IMR-90 (cell line): ENCODE data around the gene GPC5. TPM values are rescaled to one million over a fixed set of nuclear protein-coding genes. Genes with fewer than 3 reads are reported as not detected.

Source experiments
- ATAC-seq: fragments of 200-7000 bp; cut with Tn5 transposase; 2 replicates; pipeline ENCODE4 v1.9.1; 2020; ENCODE audit warnings: low read depth, mild to moderate bottlenecking, moderate library complexity
- BruUV-seq: library from RNA; stranded (reverse); fragments of 400-500 nt; replicated peaks from 2 replicates; lab custom pipeline; 2021; lab: Mats Ljungman, UMichigan
- CTCF ChIA-PET: fragments of 300-600 bp; formaldehyde crosslinking; extraction: SDS; loops from one replicate; lab custom pipeline; 2021; ENCODE audit warnings: antibody characterized with exemption; lab: Yijun Ruan, JAX
- POLR2A ChIA-PET: fragments of 300-600 bp; sonication (Branson Sonifier 250); formaldehyde crosslinking; loops from one replicate; lab custom pipeline; 2022; ENCODE audit warnings: antibody characterized with exemption; ENCODE audit not compliant: unreplicated experiment; lab: Charles Lee
- DNase-seq: peaks from one replicate; pipeline ENCODE4 v3.0.0; 2013
- H2AFZ ChIP-seq: replicated peaks from 2 replicates; pipeline ENCODE3; 2013; ENCODE audit warnings: low read length, mild to moderate bottlenecking; ENCODE audit not compliant: poor library complexity
- H2AK5ac ChIP-seq: 2 replicates; pipeline ENCODE4 v1.6.1; 2013; ENCODE audit warnings: low read depth, low read length, inconsistent platforms
- H2AK9ac ChIP-seq: replicated peaks from 2 replicates; pipeline ENCODE3; 2013; ENCODE audit warnings: mild to moderate bottlenecking, low read depth, low read length, moderate library complexity; ENCODE audit not compliant: poor library complexity
- H2BK120ac ChIP-seq: 2 replicates; pipeline ENCODE4 v1.6.1; 2013; ENCODE audit warnings: low read depth, low read length, inconsistent platforms
- H2BK15ac ChIP-seq: 3 replicates; pipeline ENCODE4 v1.6.1; 2013; ENCODE audit warnings: low read depth, low read length, inconsistent platforms
- H2BK20ac ChIP-seq: 2 replicates; pipeline ENCODE4 v1.6.1; 2013; ENCODE audit warnings: low read depth, mild to moderate bottlenecking, inconsistent platforms, low read length, moderate library complexity
- H2BK5ac ChIP-seq: 2 replicates; pipeline ENCODE4 v1.6.1; 2013; ENCODE audit warnings: mild to moderate bottlenecking, low read depth, low read length, inconsistent platforms; ENCODE audit not compliant: poor library complexity, severe bottlenecking
- H3K14ac ChIP-seq: replicated peaks from 2 replicates; pipeline ENCODE4 v1.6.1; 2013; ENCODE audit warnings: low read depth, low read length, inconsistent platforms
- H3K18ac ChIP-seq: 2 replicates; pipeline ENCODE4 v1.6.1; 2013; ENCODE audit warnings: low read depth, low read length, control low read depth
- H3K23ac ChIP-seq: 2 replicates; pipeline ENCODE4 v1.6.1; 2013; ENCODE audit warnings: low read depth, low read length, inconsistent platforms
- H3K27ac ChIP-seq: 2 replicates; pipeline ENCODE4 v1.5.1; 2013; ENCODE audit warnings: mild to moderate bottlenecking, control low read depth, low read length; ENCODE audit not compliant: insufficient read depth
- H3K27me3 ChIP-seq: 2 replicates; pipeline ENCODE4 v1.6.1; 2013; ENCODE audit warnings: low read length; ENCODE audit not compliant: control insufficient read depth, insufficient read depth
- H3K36me3 ChIP-seq: 2 replicates; pipeline ENCODE4 v1.6.1; 2013; ENCODE audit warnings: low read length, mixed read lengths; ENCODE audit not compliant: control insufficient read depth, insufficient read depth
- H3K4ac ChIP-seq: 2 replicates; pipeline ENCODE4 v1.6.1; 2013; ENCODE audit warnings: low read depth, low read length, inconsistent platforms
- H3K4me1 ChIP-seq: 2 replicates; pipeline ENCODE4 v1.6.1; 2013; ENCODE audit warnings: low read length, mixed read lengths; ENCODE audit not compliant: control insufficient read depth, insufficient read depth
- H3K4me2 ChIP-seq: 2 replicates; pipeline ENCODE4 v1.6.1; 2013; ENCODE audit warnings: low read depth, mild to moderate bottlenecking, control low read depth, low read length, moderate library complexity
- H3K4me3 ChIP-seq: 2 replicates; pipeline ENCODE4 v1.5.1; 2013; ENCODE audit warnings: low read depth, mild to moderate bottlenecking, control low read depth, low read length, moderate library complexity; ENCODE audit not compliant: insufficient read depth
- H3K56ac ChIP-seq: 2 replicates; pipeline ENCODE4 v1.6.1; 2013; ENCODE audit warnings: low read length, inconsistent platforms; ENCODE audit not compliant: insufficient read depth; ENCODE audit errors: extremely low read depth
- H3K79me1 ChIP-seq, 2 experiments: 2 replicates each; pipeline ENCODE4 v1.6.1; 2013; ENCODE audit warnings: low read length in 2 of 2, inconsistent platforms in 1 of 2, low read depth in 1 of 2
- H3K9ac ChIP-seq: 2 replicates; pipeline ENCODE4 v1.6.1; 2013; ENCODE audit warnings: low read depth, low read length, control low read depth
- H3K9me1 ChIP-seq: 2 replicates; pipeline ENCODE4 v1.6.1; 2013; ENCODE audit warnings: low read length, inconsistent platforms; ENCODE audit not compliant: insufficient read depth
- H3K9me3 ChIP-seq: 2 replicates; pipeline ENCODE4 v1.6.1; 2013; ENCODE audit warnings: low read length; ENCODE audit not compliant: control insufficient read depth, insufficient read depth
- H4K20me1 ChIP-seq: 2 replicates; pipeline ENCODE4 v1.6.1; 2013; ENCODE audit warnings: low read length, inconsistent platforms; ENCODE audit not compliant: insufficient read depth
- H4K5ac ChIP-seq: 2 replicates; pipeline ENCODE4 v1.6.1; 2013; ENCODE audit warnings: mild to moderate bottlenecking, low read depth, low read length, control low read depth
- H4K8ac ChIP-seq, 2 experiments: 2 replicates each; pipeline ENCODE4 v1.6.1; 2013; ENCODE audit warnings: low read depth in 2 of 2, low read length in 2 of 2, control low read depth in 1 of 2, inconsistent platforms in 1 of 2
- H4K91ac ChIP-seq: 2 replicates; pipeline ENCODE4 v1.6.1; 2013; ENCODE audit warnings: low read depth, low read length, inconsistent platforms; ENCODE audit not compliant: insufficient read depth
- BHLHE40 ChIP-seq: fragments of 150-350 bp; IDR thresholded peaks from 2 replicates; pipeline ENCODE4 v1.6.1; 2016; ENCODE audit warnings: mild to moderate bottlenecking, low read depth, low read length
- CHD1 ChIP-seq: IDR thresholded peaks from 2 replicates; pipeline ENCODE4 v1.6.1; 2012; ENCODE audit warnings: low read depth, low read length, improper control_type of control experiment
- CTCF ChIP-seq: conservative IDR thresholded peaks from 2 replicates; pipeline ENCODE4 v1.5.1; 2012; ENCODE audit warnings: mild to moderate bottlenecking, low read depth, low read length, improper control_type of control experiment
- ELK1 ChIP-seq: fragments of 150-350 bp; IDR thresholded peaks from 2 replicates; pipeline ENCODE4 v1.6.1; 2016; ENCODE audit warnings: low read depth, mild to moderate bottlenecking, low read length, moderate library complexity, borderline replicate concordance
- RAD21 ChIP-seq: IDR thresholded peaks from 2 replicates; pipeline ENCODE4 v1.6.1; 2012; ENCODE audit warnings: low read length, improper control_type of control experiment
- USF2 ChIP-seq: fragments of 150-350 bp; IDR thresholded peaks from 2 replicates; pipeline ENCODE4 v1.6.1; 2017; ENCODE audit warnings: mild to moderate bottlenecking, antibody characterized with exemption, low read length, low read depth
- WGBS, 2 experiments: methylation state at CpG; one replicate each; pipeline versions ENCODE4 v1.1.5 to v1.1.7; 2013; ENCODE audit warnings: missing lambda C conversion rate in 2 of 2; ENCODE audit not compliant: insufficient read length in 1 of 2; ENCODE audit errors: extremely low coverage in 2 of 2; 5-methylcytosine and 5-hydroxymethylcytosine counted together
- dilution Hi-C: fragments of 300-500 bp; cut with HindIII; formaldehyde crosslinking; loops from one replicate; pipeline ENCODE4 v1.14.3; 2018; ENCODE audit warnings: low sequenced_read_pairs; ENCODE audit not compliant: unreplicated experiment
- in situ Hi-C: fragments of 300-500 bp; cut with MboI; formaldehyde crosslinking; loops from 3 replicates; pipeline ENCODE4 v1.14.3; 2019; ENCODE audit warnings: low sequenced_read_pairs, inconsistent platforms, mixed read lengths
- intact Hi-C: fragments of 100-400 bp; cut with micrococcal nuclease; formaldehyde crosslinking; loops from 2 replicates; pipeline ENCODE4 v1.10.0; 2022
- polyA plus RNA-seq, 3 experiments: library from polyadenylated mRNA; depleted of rRNA; stranded (reverse); fragments of >200 nt; gene quantifications; 2 replicates each; pipeline ENCODE4 v1.2.3, GENCODE V29; 2012; ENCODE audit warnings: low replicate concordance in 1 of 3
- total RNA-seq: library from RNA; depleted of rRNA; stranded (reverse); fragments of >200 nt; gene quantifications from 2 replicates; pipeline ENCODE4 v1.2.3, GENCODE V29; 2012

The GPC5 gene
- total and polyA plus RNA-seq, 2 of the 4 experiments (the other 2 are of a cell fraction), result 0.94 to 1.8 TPM

GRCh38 chr13:92572190-92572589 is 1173.8 kb downstream of the GPC5 start:
- Histone ChIP-seq H3K18ac (no peak overlapping the region), H3K56ac (no peak overlapping the region), H3K79me1 (no peaks in the 10 kb centered on the region), H3K27ac (no peak overlapping the region), H2AK9ac (no peak overlapping the region), H3K14ac (no peak overlapping the region), H3K9ac (no peak overlapping the region), H2BK5ac (no peak overlapping the region), H2BK120ac (no peak overlapping the region), H3K4me3 (no peak overlapping the region), H3K4ac (no peak overlapping the region), H3K36me3 (no peaks in the 10 kb centered on the region), H3K27me3 (no peaks in the 10 kb centered on the region), H4K20me1 (no peaks in the 10 kb centered on the region), H2BK20ac (no peak overlapping the region), H3K9me1 (no peaks in the 10 kb centered on the region), H3K4me1 (no peaks in the 10 kb centered on the region), H2AK5ac (no peak overlapping the region), H3K9me3 (no peaks in the 10 kb centered on the region), H2BK15ac (no peak overlapping the region), H3K23ac (no peak overlapping the region), H3K4me2 (no peak overlapping the region), H4K8ac (no peak overlapping the region), H2AFZ (no peak overlapping the region), H4K5ac (no peak overlapping the region), H4K91ac (no peak overlapping the region)
- no TSS peak for BruUV-seq
- in situ Hi-C loops, result no loop called here
- DNase-seq (no peak), ATAC-seq (no peak)
- CTCF ChIA-PET, result interaction anchor here (0.6 kb wide), 1 partner anchor 1180 kb away, joined by 4 read pairs; no protein-coding TSS in a partner anchor
- no peak for TF ChIP-seq RAD21
- TF ChIP-seq CTCF, result no peak
- TF ChIP-seq CHD1, result no peak
- TF ChIP-seq ELK1, result no peak
- no peak for TF ChIP-seq USF2
- TF ChIP-seq BHLHE40, result no peak
- intact Hi-C loops, result no loop called here
- POLR2A ChIA-PET, result no interaction called here
- dilution Hi-C loops, result no loop called here
- 71% methylated on average over 2 of the region's 4 CpGs; no CpG with 5 or more reads in 1 of the 2 experiments for WGBS, 2 experiments
